ENCODE results near the gene USE1.

Gene USE1

DNA sequence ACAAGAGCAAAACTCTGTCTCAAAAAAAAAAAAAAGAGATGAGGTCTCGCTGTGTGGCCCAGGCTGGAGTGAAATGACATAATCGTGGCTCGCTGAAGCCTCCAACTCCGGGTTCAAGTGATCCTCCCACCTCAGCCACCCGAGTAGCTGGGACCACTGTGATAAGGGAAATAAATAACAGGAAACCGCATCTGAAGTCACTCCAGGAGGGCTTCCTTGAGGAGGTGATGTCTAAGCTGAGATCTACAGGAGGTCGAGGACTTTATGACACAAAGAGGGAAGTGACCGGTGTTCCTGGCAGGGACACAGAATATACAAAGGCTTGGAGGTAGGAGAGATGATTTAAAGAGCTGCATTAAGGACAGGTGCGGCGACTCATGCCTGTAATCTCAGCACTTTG is 39.5 kb downstream of the USE1 start:
- no peak for DNase-seq (ENCODE audit: extremely low read depth, insufficient read length)
- Histone ChIP-seq H3K4me3 (replicated peaks; ENCODE audit: low read depth, low read length) (no peak overlapping the region), H3K27me3 (replicated peaks; ENCODE audit: control insufficient read depth, insufficient read depth, low read length) (no peaks in the 10 kb centered on the region), H3K36me3 (ENCODE audit: control insufficient read depth, insufficient read depth, low read length) (no peaks in the 10 kb centered on the region)
- TF ChIP-seq, protein P1, sequence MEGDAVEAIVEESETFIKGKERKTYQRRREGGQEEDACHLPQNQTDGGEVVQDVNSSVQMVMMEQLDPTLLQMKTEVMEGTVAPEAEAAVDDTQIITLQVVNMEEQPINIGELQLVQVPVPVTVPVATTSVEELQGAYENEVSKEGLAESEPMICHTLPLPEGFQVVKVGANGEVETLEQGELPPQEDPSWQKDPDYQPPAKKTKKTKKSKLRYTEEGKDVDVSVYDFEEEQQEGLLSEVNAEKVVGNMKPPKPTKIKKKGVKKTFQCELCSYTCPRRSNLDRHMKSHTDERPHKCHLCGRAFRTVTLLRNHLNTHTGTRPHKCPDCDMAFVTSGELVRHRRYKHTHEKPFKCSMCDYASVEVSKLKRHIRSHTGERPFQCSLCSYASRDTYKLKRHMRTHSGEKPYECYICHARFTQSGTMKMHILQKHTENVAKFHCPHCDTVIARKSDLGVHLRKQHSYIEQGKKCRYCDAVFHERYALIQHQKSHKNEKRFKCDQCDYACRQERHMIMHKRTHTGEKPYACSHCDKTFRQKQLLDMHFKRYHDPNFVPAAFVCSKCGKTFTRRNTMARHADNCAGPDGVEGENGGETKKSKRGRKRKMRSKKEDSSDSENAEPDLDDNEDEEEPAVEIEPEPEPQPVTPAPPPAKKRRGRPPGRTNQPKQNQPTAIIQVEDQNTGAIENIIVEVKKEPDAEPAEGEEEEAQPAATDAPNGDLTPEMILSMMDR (IDR thresholded peaks at IDR 0.05; ENCODE audit: insufficient read depth, low read length, poor library complexity, severe bottlenecking): no peak

DNA sequence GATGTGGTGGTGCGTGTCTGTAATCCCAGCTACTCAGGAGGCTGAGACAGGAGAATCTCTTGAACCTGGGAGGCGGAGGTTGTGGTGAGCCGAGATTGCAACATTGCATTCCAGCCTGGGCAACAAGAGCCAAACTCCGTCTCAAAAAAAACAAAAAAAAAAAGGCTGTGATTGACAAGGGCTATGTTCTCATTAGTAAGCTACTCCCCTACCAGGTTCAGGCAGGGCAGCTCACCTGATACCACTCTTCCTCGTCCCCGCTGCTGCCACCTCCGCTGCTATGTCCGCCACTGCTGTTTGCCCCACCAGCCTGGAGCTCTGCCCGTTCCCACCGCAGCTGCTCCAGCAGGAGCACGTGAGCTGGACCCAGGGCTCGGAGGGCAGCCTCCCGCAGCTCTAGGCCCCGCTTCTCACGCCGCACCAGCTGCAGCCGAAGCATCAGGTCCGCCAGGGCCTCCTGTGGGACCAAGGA is 40.0 kb downstream of the USE1 start:
- no peak for DNase-seq (ENCODE audit: extremely low read depth, insufficient read length)
- no peaks in the 10 kb centered on the region for H3K27me3 ChIP-seq (replicated peaks; ENCODE audit: control insufficient read depth, insufficient read depth, low read length)
- no peaks in the 10 kb centered on the region for H3K36me3 ChIP-seq (ENCODE audit: control insufficient read depth, insufficient read depth, low read length)
- no peak overlapping the region for H3K4me3 ChIP-seq (replicated peaks; ENCODE audit: low read depth, low read length)
- TF ChIP-seq, protein P1 (IDR thresholded peaks at IDR 0.05; ENCODE audit: insufficient read depth, low read length, poor library complexity, severe bottlenecking): no peak

DNA sequence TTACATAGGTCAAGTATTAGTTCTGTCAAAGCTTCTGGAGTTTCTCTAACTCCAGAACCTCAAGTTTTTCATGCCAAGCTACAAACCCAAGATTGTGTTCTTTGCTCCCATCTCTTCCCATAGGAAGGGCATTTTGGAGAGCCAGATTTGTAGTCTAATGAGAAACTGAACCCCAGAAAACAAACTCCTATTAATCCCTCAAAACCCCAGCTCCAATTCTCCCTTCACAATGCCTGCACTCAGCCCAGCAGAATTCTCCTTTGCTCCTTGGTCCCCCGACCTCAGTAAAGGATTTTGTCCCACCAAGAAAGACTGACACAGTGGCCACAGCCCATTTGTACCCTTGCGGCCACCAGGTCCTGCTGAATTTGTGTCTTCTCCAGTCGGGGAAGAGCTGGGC is 41.0 kb downstream of the USE1 start:
- no peak overlapping the region for H3K4me3 ChIP-seq (replicated peaks; ENCODE audit: low read depth, low read length)
- no peak for DNase-seq (ENCODE audit: extremely low read depth, insufficient read length)
- H3K27me3 ChIP-seq (replicated peaks; ENCODE audit: control insufficient read depth, insufficient read depth, low read length): no peaks in the 10 kb centered on the region
- no peaks in the 10 kb centered on the region for H3K36me3 ChIP-seq (ENCODE audit: control insufficient read depth, insufficient read depth, low read length)
- TF ChIP-seq, protein P1 (IDR thresholded peaks at IDR 0.05; ENCODE audit: insufficient read depth, low read length, poor library complexity, severe bottlenecking): no peak

DNA sequence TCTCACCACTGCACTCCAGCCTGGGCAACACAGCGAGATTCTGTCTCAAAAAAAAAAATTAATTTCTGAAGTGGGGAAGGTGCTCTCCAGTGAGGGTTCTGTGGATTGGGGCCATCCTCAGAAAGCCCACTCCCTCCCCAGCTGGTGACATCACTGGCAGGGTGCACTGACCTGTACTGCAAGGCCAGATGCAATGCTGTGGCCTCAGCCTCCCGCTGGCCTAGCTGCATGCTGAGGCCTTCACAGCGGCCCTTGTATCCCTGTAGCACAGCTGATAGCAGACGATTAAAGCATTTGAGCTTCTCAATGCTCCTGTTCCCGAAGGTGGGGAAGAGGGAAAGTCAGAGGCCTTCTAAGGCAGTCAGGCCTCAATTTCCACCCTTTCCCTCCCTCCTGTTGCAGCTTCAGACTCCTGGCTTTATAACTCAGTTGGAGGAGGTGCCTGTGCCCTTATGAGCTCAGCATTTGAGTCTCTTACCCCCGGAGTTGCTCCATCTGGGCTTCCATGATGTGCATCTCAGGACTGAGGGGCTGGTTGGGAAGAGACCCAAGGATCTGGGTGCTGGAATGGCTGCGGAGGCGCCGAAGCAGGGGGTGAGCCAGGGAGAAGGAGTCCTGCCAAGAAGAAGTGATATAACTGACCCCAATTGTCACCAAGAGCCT is 44.1 kb downstream of the USE1 start:
- TF ChIP-seq, protein P1 (IDR thresholded peaks at IDR 0.05; ENCODE audit: insufficient read depth, low read length, poor library complexity, severe bottlenecking): no peak
- H3K36me3 ChIP-seq (ENCODE audit: control insufficient read depth, insufficient read depth, low read length): no peaks in the 10 kb centered on the region
- no peak overlapping the region for H3K4me3 ChIP-seq (replicated peaks; ENCODE audit: low read depth, low read length)
- H3K27me3 ChIP-seq (replicated peaks; ENCODE audit: control insufficient read depth, insufficient read depth, low read length): no peaks in the 10 kb centered on the region
- DNase-seq (ENCODE audit: extremely low read depth, insufficient read length): no peak

DNA sequence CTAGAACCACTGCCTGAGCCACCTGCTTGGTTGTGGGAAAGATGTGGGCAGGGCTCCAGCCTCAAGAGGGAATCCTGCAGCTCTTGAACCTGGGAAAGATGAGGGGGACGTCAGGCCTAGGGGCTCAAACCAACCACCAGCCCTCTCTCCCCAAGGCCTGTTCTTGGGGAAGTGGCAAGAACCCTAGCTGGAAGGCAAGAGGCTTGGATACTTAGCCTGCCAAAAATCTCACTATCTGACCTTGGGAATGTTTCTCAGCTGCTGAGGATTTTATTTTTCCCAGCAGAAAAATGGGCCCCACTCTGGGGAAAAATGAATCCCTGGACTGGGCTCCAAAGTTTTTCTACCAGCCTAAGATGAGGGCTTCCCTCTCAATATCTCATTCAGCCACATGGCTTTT is 44.8 kb downstream of the USE1 start:
- no peak overlapping the region for H3K4me3 ChIP-seq (replicated peaks; ENCODE audit: low read depth, low read length)
- no peaks in the 10 kb centered on the region for H3K36me3 ChIP-seq (ENCODE audit: control insufficient read depth, insufficient read depth, low read length)
- TF ChIP-seq, protein P1 (IDR thresholded peaks at IDR 0.05; ENCODE audit: insufficient read depth, low read length, poor library complexity, severe bottlenecking): no peak
- no peak for DNase-seq (ENCODE audit: extremely low read depth, insufficient read length)
- H3K27me3 ChIP-seq (replicated peaks; ENCODE audit: control insufficient read depth, insufficient read depth, low read length): no peaks in the 10 kb centered on the region

Data from GM06990 (cell line).